ENCODE data around the gene IL4I1.

GRCh38 chr19:49940482-49940791 is 43.8 kb upstream of the IL4I1 start:
- no peak for TF ChIP-seq CTCF (IDR thresholded peaks at IDR 0.05; ENCODE audit: low read depth, low read length, missing input control)
- TF ChIP-seq REST (IDR thresholded peaks at IDR 0.05) = no peak
- no peak for TF ChIP-seq FOXA1 (IDR thresholded peaks at IDR 0.05)
- TF ChIP-seq YY1 (IDR thresholded peaks at IDR 0.05) = no peak
- no peak for TF ChIP-seq JUND (IDR thresholded peaks at IDR 0.05)

Data from liver (tissue), 3 donors.